Lower leg skin (tissue), 4 donors: ENCODE measurements around the gene MTCH1. TPM values are rescaled to one million over a fixed set of nuclear protein-coding genes. Genes with fewer than 3 reads are reported as not detected.

ENCODE experiments used
- DNase-seq, 2 donors: peaks; one replicate each; pipeline ENCODE4 v3.0.0-alpha.2; 2019; ENCODE audit warnings: low spot score in 2 of 2
- H3K4me3 ChIP-seq: fragments of 200-600 bp; sonication (generic); 2 replicates; pipeline ENCODE4 v1.5.1; 2017; ENCODE audit warnings: mild to moderate bottlenecking, low read depth; ENCODE audit not compliant: poor library complexity, severe bottlenecking
- POLR2A ChIP-seq, 2 donors: fragments of 450-650 bp; IDR thresholded peaks; one replicate each; pipeline ENCODE4 v1.6.1; 2016 to 2017; ENCODE audit warnings: antibody characterized with exemption in 2 of 2, mild to moderate bottlenecking in 1 of 2, moderate library complexity in 1 of 2
- WGBS, 2 donors: methylation state at CpG; one replicate each; pipeline ENCODE4 v1.1.5; 2018; 5-methylcytosine and 5-hydroxymethylcytosine counted together
- intact Hi-C: fragments of 100-400 bp; cut with DNase I; formaldehyde crosslinking; loops from one replicate; pipeline ENCODE4 v1.15.0; 2023; ENCODE audit warnings: low total_unique reads
- total RNA-seq, 4 donors: library from RNA; depleted of rRNA; stranded (reverse); fragments of >200 nt; gene quantifications; one replicate each; pipeline ENCODE4 v1.1.0, GENCODE V29; 2016
- TF ChIP-seq, protein P1 (sequence below), 3 donors: fragments of 450-650 bp; IDR thresholded peaks; one replicate each; pipeline ENCODE4 v1.5.1; 2016; ENCODE audit warnings: antibody characterized with exemption in 3 of 3, mild to moderate bottlenecking in 3 of 3, moderate library complexity in 2 of 3

Gene MTCH1
- total RNA-seq, 4 donors from 2014 or later, result 166 to 219 (median 188) TPM

DNA sequence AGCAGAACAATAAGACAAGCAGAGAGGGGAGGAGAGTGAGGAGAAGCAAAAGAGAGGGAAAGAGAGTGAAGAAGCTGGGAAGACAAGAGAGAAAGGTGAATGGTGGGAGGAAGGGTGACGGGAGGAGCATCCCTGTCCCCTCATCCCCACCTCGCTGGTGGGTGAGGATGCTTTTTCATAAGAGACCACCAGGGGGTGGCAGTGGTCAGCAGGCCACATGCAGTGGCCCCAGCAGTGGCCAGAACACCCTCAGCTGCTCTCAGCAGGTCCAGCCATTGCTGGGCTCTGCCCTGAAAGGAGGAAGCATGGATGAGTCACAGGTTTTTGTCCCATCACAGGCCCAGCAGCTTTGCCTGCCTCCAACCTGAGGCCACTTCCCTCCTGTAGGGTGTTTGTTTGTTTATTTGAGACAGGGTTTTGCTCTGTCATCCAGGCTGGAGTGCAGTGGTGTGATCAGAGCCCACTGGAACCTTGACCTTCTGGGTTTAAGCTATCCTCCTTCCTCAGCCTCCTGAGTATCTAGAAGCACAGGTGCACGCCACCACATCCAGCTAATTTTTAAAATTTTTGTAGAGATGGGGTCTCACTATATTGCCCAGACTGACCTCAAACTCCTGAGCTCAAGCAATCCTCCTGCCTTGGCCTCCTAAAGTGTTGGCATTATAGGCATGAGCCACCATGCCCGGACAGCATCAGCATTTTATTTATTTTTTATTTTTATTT lies 43.4 kb upstream of the MTCH1 start:
- intact Hi-C loops, result loop anchor here (10.0 kb wide), 1 partner anchor 145 kb away; the partner anchor contains the start of gene PIM1
- WGBS, 2 donors, result 69 to 78% methylated on average over 4 of the region's 4 CpGs
- peak in 1 of 2 donors; percentile 59 for DNase-seq
- TF ChIP-seq, protein P1, sequence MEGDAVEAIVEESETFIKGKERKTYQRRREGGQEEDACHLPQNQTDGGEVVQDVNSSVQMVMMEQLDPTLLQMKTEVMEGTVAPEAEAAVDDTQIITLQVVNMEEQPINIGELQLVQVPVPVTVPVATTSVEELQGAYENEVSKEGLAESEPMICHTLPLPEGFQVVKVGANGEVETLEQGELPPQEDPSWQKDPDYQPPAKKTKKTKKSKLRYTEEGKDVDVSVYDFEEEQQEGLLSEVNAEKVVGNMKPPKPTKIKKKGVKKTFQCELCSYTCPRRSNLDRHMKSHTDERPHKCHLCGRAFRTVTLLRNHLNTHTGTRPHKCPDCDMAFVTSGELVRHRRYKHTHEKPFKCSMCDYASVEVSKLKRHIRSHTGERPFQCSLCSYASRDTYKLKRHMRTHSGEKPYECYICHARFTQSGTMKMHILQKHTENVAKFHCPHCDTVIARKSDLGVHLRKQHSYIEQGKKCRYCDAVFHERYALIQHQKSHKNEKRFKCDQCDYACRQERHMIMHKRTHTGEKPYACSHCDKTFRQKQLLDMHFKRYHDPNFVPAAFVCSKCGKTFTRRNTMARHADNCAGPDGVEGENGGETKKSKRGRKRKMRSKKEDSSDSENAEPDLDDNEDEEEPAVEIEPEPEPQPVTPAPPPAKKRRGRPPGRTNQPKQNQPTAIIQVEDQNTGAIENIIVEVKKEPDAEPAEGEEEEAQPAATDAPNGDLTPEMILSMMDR (IDR thresholded peaks at IDR 0.05), result peak in 1 of 3 donors; percentile 54
- no peak for TF ChIP-seq POLR2A (IDR thresholded peaks at IDR 0.05)
- H3K4me3 ChIP-seq, result no peak overlapping the region

DNA sequence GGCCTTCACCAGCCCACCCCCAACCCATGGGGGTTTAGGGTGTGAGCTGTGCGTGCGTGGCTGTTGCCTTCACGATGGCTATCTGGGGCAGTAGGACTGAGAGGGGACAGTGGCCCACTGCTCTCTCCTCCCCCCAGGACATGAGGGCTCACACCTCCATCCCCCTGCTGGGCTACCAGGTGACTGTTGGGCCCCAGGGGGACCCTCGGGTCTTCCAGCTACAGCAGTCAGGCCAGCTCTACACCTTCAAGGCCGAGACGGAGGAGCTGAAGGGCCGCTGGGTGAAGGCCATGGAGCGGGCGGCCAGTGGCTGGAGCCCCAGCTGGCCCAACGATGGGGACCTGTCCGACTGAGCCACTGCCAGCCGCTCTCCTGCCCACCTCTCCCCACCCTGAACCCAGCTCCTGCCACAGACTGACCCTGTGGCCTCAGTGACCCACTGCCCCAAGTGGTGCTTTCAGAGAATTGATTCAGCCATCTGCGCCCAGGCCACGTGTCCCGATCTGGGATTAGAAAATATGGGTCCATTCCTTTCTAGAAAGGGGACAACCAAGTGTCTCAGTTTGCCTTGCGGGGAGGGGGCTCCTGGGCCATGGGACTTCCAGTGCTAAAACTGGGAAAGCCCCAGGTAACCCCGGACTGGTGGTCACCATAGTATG lies 41.9 kb upstream of the MTCH1 start:
- intact Hi-C loops, result loop anchor here (10.0 kb wide), 1 partner anchor 147 kb away; the partner anchor contains the start of gene PIM1
- TF ChIP-seq, protein P1 (IDR thresholded peaks at IDR 0.05), result no peak
- TF ChIP-seq POLR2A (IDR thresholded peaks at IDR 0.05), result no peak
- no peak for DNase-seq
- WGBS, 2 donors, result 90 to 92% methylated on average over 14 to 17 of the region's 17 CpGs
- H3K4me3 ChIP-seq, result no peak overlapping the region

DNA sequence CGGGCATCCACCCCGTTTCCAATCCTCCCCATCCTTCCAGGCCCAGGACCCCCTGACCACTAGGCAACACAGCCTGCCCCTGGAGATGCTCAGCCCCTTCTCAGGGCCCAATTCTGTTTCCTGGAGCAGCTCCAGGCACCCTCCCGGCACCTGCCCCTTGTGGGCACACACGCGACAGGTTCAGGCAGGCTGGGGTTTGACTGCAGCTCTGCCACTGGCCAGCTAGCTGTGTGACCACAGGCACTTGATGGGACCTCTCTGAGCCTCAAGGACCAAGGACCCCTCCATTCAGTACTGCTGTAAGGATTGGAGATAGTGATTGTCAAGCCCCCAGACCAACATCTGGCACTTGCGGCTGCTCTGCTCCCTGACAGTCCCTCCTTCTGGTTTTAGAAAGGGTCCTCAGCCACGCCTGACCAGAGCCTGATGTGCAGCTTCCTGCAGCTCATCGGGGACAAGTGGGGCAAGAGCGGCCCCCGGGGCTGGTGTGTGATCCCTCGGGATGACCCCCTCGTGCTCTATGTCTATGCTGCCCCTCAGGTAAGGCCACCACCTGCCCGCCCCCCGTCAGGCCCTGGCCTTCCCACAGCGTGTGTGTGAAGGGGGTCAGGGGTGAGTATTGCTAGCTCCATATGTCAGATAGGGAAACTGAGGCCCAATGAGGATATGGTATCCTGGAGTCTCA lies 41.2 kb upstream of the MTCH1 start:
- no peak for TF ChIP-seq POLR2A (IDR thresholded peaks at IDR 0.05)
- TF ChIP-seq, protein P1 (IDR thresholded peaks at IDR 0.05), result no peak
- 73 to 80% methylated on average over 15 of the region's 15 CpGs for WGBS, 2 donors
- no peak for DNase-seq
- intact Hi-C loops, result loop anchor here (10.0 kb wide), 1 partner anchor 148 kb away; the partner anchor contains the start of gene PIM1
- H3K4me3 ChIP-seq, result no peak overlapping the region

DNA sequence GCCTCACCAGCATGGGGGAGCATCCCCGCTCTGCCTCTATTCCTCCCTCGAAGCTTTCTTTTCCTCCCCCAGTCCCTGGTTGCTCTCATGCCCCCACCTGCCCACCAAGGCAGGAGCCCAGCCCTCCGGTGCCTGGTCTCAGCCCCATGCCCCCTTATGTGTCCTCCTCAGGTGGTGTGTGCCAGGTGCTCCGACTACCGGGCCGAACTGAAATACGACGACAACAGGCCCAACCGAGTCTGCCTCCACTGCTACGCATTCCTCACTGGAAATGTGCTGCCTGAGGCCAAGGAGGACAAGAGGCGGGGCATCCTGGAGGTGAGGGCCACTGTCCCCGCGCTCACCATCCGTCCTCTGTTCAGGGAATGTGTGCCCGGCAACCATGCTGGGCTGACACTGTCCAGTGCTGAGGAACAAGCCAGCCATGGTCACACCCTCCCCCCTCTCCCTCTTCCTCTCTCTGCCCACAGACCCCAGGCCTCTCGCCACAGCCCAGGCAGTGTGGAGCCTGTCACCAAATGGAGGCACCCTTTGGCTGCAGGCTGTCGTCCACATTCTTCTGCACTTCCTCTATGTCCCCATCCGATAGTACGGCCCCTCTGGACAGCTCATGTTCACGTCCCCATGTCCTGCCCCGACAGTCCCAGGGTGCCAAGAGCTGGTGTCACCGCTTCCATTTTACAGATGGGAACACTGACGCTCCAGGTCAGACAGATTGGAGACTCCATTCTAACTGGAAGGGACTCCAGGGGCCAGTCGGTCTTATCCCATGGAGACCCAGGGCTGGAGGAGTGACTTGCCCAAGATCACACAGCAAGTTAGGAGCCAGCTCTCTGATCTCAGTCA lies 39.8 kb upstream of the MTCH1 start:
- DNase-seq, result no peak
- TF ChIP-seq, protein P1 (IDR thresholded peaks at IDR 0.05), result no peak
- no peak for TF ChIP-seq POLR2A (IDR thresholded peaks at IDR 0.05)
- WGBS, 2 donors, result 88 to 90% methylated on average over 23 to 24 of the region's 24 CpGs
- intact Hi-C loops, result loop anchor here (10.0 kb wide), 1 partner anchor 149 kb away; the partner anchor contains the start of gene PIM1
- H3K4me3 ChIP-seq, result no peak overlapping the region
